BE2C (cell line): ENCODE measurements around the gene BLOC1S6.
A peak's percentile ranks its signal among the peaks of the same experiment; 100 is the strongest.

Experiments used
- DNase-seq: peaks from one replicate; pipeline ENCODE4 v3.0.0-alpha.2; 2020
- H3K27me3 ChIP-seq: fragments of 250-450 bp; sonication (Bioruptor Pico); 2 replicates; pipeline ENCODE4 v1.5.1; 2020; ENCODE audit warnings: mild to moderate bottlenecking
- H3K36me3 ChIP-seq: fragments of 250-450 bp; sonication (Bioruptor Pico); 2 replicates; pipeline ENCODE4 v1.5.1; 2020; ENCODE audit warnings: mild to moderate bottlenecking
- H3K4me1 ChIP-seq: fragments of 250-450 bp; sonication (Bioruptor Pico); 2 replicates; pipeline ENCODE4 v1.5.1; 2020
- H3K4me3 ChIP-seq: 2 replicates; pipeline ENCODE4 v1.5.1; 2011; ENCODE audit warnings: low read depth, low read length
- H3K9me3 ChIP-seq: fragments of 250-450 bp; sonication (Bioruptor Pico); 2 replicates; pipeline ENCODE4 v1.5.1; 2020
- TF ChIP-seq, protein P1 (sequence below): IDR thresholded peaks from 2 replicates; pipeline ENCODE4 v1.5.1; 2012; ENCODE audit warnings: mild to moderate bottlenecking, low read depth, low read length

The BLOC1S6 gene

DNA sequence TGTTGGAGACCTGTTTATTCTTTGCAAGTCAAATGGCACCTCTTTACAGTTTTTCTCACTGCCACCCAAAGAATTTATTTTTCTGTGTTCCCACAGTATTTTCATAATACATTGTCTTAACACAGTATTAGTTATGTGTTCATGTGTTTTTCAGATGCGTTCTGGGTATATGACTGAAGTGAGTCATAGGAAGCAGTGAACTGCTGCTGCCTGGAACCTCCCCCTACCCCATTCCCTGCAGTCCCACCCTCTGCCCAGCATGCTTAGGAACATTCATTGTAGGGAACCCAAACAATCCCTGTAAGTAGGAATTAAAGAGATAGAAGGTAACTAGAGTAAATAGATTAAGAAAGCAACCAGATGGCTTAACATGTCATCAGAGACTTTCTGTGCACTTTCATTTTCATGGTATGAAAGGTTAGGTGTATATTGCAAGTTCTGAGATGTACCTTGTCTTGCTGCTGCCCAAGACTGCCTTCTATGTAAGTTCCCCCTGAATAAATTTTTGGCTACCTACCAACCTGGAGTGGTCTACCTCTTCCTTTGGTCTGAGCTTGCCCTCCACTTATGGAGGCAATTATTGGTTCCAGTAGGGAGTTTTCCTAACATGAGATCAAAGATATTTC is 25.7 kb downstream of the BLOC1S6 start:
- H3K27me3 ChIP-seq: no peaks in the 10 kb centered on the region
- no peak for DNase-seq
- no peak overlapping the region for H3K4me3 ChIP-seq
- H3K36me3 ChIP-seq: no peaks in the 10 kb centered on the region
- no peaks in the 10 kb centered on the region for H3K4me1 ChIP-seq
- TF ChIP-seq, protein P1, sequence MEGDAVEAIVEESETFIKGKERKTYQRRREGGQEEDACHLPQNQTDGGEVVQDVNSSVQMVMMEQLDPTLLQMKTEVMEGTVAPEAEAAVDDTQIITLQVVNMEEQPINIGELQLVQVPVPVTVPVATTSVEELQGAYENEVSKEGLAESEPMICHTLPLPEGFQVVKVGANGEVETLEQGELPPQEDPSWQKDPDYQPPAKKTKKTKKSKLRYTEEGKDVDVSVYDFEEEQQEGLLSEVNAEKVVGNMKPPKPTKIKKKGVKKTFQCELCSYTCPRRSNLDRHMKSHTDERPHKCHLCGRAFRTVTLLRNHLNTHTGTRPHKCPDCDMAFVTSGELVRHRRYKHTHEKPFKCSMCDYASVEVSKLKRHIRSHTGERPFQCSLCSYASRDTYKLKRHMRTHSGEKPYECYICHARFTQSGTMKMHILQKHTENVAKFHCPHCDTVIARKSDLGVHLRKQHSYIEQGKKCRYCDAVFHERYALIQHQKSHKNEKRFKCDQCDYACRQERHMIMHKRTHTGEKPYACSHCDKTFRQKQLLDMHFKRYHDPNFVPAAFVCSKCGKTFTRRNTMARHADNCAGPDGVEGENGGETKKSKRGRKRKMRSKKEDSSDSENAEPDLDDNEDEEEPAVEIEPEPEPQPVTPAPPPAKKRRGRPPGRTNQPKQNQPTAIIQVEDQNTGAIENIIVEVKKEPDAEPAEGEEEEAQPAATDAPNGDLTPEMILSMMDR: no peak
- H3K9me3 ChIP-seq: no peaks in the 10 kb centered on the region

- no peaks in the 10 kb centered on the region for H3K4me1 ChIP-seq
- TF ChIP-seq, protein P1: no peak
- no peak overlapping the region for H3K4me3 ChIP-seq
- H3K36me3 ChIP-seq: no peaks in the 10 kb centered on the region
- no peaks in the 10 kb centered on the region for H3K27me3 ChIP-seq
- no peak for DNase-seq
- H3K9me3 ChIP-seq: no peaks in the 10 kb centered on the region
Measured at GRCh38 chr15:45616901-45617323, 29.7 kb downstream of the BLOC1S6 start.

DNA sequence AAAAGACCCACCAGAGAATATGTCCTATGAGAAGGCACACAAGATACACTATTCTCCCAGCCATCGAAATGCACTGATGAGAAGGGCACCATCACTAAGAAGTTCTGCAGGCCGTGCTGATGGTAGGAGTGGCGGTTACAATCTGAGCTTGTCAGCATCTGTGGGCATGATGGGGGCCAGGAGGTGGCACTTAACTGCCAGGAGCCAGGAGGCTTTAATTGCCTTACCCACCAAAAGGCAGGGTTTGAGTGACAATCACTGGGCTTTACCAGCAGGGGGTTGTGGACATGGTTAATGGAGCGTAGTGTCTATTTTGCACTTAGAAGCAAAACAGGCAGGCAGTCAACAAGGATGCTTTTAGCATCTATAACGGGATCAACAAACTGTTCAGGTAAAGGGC is 31.6 kb downstream of the BLOC1S6 start:
- H3K4me3 ChIP-seq: no peak overlapping the region
- H3K4me1 ChIP-seq: no peaks in the 10 kb centered on the region
- no peaks in the 10 kb centered on the region for H3K27me3 ChIP-seq
- H3K36me3 ChIP-seq: no peaks in the 10 kb centered on the region
- H3K9me3 ChIP-seq: no peaks in the 10 kb centered on the region
- peak; percentile 27 for DNase-seq
- TF ChIP-seq, protein P1: peak; percentile 41

- no peak for DNase-seq
- Histone ChIP-seq H3K4me1 (no peaks in the 10 kb centered on the region), H3K27me3 (0 out of 2 replicates have a peak, but pooled peaks cover 3% of the 10 kb centered on the region), H3K4me3 (no peak overlapping the region), H3K36me3 (no peaks in the 10 kb centered on the region), H3K9me3 (no peaks in the 10 kb centered on the region; the same call in 1 of the 2 replicates)
- TF ChIP-seq, protein P1: no peak
Measured at GRCh38 chr15:45628136-45628535, 41.0 kb downstream of the BLOC1S6 start.

GRCh38 chr15:45630917-45631691 is 43.9 kb downstream of the BLOC1S6 start:
- no peaks in the 10 kb centered on the region for H3K9me3 ChIP-seq
- TF ChIP-seq, protein P1: no peak
- H3K4me1 ChIP-seq: no peaks in the 10 kb centered on the region
- H3K4me3 ChIP-seq: no peak overlapping the region
- H3K36me3 ChIP-seq: no peaks in the 10 kb centered on the region
- DNase-seq: no peak
- peaks cover 18% of the 10 kb centered on the region for H3K27me3 ChIP-seq

DNA sequence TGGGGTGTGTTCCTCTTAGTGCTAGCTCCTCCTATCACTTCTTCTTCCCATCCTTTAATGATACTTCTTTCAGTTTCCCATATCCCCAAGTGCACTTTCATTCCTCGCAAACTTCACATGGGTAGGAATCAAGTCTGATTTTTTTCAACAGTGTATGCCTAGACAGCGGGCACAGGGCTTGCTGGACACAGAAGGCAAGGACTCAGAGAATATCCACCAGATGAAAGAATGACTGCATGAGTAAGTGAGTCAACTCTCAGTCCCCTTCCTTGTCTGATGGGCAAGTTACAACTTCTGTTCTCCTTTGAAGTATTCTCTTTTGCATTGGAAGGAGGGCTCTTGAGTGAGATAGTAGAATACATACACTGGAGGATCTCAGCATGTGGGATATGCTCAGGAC is 44.6 kb downstream of the BLOC1S6 start:
- TF ChIP-seq, protein P1: no peak
- H3K27me3 ChIP-seq: peaks cover 18% of the 10 kb centered on the region
- DNase-seq: no peak
- H3K4me3 ChIP-seq: no peak overlapping the region
- no peaks in the 10 kb centered on the region for H3K9me3 ChIP-seq
- no peaks in the 10 kb centered on the region for H3K4me1 ChIP-seq
- H3K36me3 ChIP-seq: no peaks in the 10 kb centered on the region
